Measurements from ENCODE around the gene TNN.
A peak's percentile ranks its signal among the peaks of the same experiment; 100 is the strongest.

Gene TNN

DNA sequence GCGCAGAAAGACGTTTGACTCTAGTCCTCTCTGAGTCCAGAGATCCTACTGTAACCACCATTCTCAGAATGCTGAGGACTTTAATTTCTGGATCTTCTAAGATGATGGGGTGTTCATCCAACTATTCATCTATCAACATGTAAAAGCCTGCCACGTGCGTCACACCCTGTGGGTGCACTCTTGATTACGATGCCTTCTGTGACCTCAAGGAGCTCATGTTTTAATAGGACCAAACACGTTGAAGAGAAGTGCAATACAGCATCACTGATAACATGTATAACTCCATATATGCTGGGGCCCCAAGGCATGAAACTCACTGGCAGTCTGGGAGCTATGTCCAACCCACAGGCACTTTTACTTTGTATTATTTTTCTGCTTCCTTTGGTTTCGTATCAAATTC is 105.9 kb downstream of the TNN start:
- no peak for DNase-seq (ENCODE audit: low read depth in 2 of 2)

DNA sequence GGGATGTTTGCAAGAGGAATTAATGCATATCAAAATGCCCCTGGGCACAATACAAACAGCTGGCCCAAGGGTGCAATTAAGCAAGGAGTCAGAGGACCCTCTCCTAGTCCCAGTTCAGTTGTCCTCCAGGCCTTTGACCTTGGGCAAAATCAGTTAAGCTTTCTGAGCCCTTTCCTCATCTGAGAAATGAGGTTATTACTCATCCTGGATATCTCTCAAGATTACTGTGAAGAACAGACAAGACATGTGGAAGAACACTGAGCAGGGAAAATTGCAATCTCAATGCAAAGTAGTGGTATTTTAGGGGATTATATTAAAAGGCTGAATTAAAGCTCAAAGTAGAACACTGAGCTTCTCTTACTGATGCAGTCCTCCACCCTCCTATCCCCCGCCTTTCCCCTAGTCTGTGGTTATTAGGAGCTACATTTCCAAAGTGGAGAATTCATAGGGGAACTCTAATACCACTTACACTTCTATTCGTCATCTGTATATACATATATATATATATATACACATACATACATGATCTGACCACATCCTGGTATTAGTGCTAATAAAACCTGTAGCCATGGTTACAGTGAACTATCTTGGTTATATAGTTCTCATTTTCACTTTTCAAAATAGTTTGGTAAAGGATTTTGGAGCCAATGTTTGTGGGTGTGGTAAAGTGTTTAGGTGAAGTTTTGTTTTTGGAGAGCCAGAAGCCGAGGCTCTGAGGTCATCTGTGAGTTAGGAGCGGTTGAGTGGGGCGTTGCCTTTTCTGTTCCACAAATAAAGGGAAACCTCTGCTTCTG is 106.9 kb downstream of the TNN start:
- no peak for DNase-seq (ENCODE audit: low read depth in 2 of 2)

DNA sequence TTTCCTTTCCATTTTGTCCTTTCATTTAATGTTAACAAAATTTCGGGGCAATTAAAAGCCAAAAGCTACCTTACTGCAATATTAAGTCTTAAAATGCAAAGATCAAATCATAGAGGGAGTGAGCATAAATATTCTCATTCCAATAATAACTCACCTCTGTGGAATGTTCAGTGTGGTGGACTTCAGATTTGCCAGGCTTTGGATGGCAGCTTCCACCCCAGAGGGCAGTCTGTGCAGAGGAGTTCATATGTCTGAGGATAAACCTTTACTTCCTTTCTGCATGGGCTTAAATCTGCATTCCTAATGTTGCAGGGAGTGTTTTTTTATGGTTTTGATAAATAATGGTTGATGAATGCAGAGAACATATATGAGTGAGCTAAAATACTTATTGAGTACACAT is 108.6 kb downstream of the TNN start:
- DNase-seq (ENCODE audit: low read depth in 2 of 2): no peak

- no peak for DNase-seq (ENCODE audit: low read depth in 2 of 2)
These were observed 110.4 kb downstream of the TNN start for GRCh38 chr1:175178056-175178455.

DNA sequence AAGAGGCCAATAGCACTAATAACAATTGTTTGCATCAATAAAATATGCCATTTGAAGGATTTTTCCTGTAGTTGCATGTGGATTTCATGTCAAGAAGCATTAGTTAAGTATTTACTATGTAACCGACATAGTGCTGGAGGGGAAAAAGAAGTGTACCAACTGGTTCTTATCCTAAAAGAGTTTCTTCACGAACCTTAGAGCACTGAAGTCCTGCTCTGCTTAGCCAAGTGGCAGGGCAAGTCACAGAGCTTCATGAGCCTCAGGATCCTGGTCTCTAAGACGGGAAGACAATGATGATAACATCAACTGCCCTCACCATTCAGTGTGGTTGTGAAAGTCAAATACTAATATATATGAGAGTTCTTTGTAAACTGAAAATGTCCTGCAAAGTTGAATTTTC is 110.8 kb downstream of the TNN start:
- no peak for DNase-seq (ENCODE audit: low read depth in 2 of 2)

DNA sequence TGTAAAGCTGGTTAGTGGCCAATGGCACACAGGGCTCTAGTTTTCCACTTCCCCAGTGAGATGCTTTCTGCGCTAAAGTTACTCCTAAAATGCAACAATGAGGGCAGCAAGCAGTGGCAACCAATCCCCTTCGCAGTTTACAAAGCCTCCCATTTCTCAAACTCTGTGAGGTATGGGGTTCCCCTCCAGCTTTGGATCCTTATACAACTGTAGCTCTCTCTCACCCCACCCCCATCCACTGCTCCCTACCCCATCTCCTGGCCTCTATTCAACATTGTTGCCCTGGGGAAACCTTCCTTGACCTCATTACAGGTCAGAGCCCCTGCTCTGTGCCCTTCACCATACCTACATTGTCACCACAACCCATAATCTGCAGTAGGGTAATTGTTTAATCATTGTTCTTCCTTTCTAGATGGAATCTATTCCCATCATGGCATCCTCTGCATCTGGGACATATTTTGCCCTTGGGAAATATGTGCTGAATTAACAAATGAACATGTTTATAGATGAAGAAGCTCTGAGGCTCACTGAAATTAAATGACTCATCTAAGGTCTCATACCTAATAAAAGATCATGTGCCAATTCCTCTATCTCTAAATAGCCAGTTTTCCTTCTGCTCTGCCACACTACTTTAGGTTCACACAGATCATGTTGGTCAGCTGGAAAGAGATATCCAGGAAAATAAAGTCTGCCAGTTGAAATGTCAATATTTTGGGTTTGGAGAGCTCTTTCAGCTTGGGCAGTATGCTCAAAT is 112.4 kb downstream of the TNN start:
- DNase-seq (ENCODE audit: low read depth in 2 of 2): no peak

- no peak for DNase-seq (ENCODE audit: low read depth in 2 of 2)
These were observed 114.6 kb downstream of the TNN start for GRCh38 chr1:175182201-175182746.

DNA sequence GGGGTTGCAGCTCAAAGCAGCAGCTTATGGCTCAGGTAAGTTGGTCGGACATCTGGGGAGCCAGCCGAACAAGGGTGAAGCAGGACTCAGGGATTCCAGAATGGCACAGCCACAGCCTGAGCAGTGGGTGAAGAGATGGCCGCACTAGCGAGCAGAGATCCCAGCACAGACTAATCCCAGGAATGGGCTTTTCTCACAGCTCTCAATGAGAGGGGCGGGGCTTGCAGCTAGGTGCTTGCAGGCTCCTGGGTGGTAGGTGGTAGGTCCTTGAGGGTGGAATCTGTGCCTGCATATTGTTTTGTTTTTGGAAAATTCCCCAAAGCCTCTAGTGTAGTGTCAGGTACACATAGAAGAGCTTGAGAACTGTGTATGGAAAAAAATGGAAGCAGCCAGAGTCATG is 116.0 kb downstream of the TNN start:
- no peak for DNase-seq (ENCODE audit: low read depth in 2 of 2)

GRCh38 chr1:175185903-175186302 is 118.3 kb downstream of the TNN start:
- no peak for DNase-seq (ENCODE audit: low read depth in 2 of 2)

- no peak for DNase-seq (ENCODE audit: low read depth in 2 of 2)
These were observed 119.0 kb downstream of the TNN start for GRCh38 chr1:175186433-175187160.

DNA sequence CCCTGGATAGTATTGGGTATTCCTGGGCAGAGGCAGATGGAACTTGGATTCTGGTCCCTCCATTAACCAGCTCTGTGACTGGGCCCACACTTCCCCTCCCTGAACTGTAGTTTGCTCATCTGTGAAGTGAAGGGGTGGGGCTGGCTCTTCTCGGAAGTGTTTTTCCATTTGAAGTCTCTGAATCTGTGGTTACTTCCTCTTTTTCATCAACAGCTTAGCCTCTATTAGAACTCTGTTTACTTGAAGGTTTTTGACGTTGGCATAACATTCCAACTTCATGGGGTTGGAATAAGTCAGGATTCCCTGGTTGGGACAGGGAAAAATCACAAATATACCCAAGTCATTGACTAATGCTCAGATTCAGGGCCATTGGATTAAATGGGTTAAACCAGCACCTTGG is 121.3 kb downstream of the TNN start:
- peak; percentile 14 to 36 for DNase-seq (ENCODE audit: low read depth in 2 of 2)

DNA sequence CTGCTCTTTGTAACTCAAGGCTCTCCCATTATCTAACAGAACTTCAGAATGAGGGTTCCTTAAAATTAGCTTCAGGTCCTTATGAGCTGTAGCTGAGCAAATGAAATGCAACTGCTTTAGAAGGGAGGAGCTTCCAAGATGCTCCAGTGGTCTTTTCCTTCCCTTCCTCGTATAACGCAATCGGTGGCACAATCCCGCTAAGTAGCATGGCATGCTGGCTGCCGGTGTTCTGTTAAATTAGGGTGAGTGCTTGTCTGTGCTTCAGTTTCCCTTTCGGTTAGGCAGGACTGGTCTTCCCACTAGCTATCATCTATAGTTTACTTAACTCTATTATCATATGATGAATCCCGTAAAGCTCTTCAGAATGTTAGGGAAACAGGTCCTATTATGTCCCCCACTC is 124.0 kb downstream of the TNN start:
- DNase-seq (ENCODE audit: low read depth in 2 of 2): no peak

- no peak for DNase-seq (ENCODE audit: low read depth in 2 of 2)
These were observed 124.5 kb downstream of the TNN start for GRCh38 chr1:175192111-175192629.

- DNase-seq (ENCODE audit: low read depth in 2 of 2): peak; percentile 25 to 32
These were observed 125.2 kb downstream of the TNN start, which contains the start of gene KIAA0040 for GRCh38 chr1:175192630-175193526. TSS of gene KIAA0040 (minus strand) at chr1:175192776. CDS start at chr1:175161013, 31,763 bp downstream.

- DNase-seq (ENCODE audit: low read depth in 2 of 2): no peak
These were observed 125.9 kb downstream of the TNN start for GRCh38 chr1:175193527-175193910.

DNA sequence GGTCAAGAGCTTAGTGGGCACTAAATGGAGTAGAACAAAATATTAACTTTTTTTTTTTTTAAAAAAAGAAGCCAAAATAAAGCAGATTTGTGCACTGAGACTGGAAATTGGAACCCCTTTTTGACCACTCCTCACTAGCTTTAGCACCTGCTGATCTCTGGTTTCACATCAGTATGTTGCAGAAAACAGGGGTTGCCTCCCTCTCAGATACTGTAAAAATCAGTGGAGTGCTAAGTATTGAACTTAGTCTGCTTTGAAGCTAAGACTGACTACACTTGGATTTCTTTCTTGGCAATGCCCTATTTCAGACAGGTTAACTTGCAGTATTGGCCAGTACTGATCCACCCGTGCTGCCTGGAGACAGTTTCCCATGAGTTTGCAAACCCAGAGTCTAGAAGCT is 127.6 kb downstream of the TNN start:
- no peak for DNase-seq (ENCODE audit: low read depth in 2 of 2)

DNA sequence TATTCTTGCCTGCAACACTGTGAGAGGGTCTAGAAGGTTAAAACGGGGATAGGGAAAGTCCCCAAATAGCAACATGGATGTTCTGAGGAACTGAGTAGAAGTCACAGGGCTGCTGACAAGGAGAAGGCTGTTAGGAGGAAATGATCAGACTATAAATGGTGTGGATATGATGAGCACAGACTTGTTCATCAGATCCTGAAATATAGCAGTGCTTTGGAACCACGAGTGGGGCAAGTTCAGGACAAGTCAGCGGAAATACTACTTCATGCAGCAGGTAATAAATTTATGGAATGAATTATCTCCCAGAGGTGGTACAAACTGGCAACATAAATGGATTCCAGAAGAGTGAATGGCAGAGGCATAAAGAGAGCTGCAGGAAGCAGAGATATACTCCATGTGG is 128.2 kb downstream of the TNN start:
- no peak for DNase-seq (ENCODE audit: low read depth in 2 of 2)

GRCh38 chr1:175197531-175197930 is 129.9 kb downstream of the TNN start:
- DNase-seq (ENCODE audit: low read depth in 2 of 2): no peak

Measured in stimulated activated CD8-positive, alpha-beta memory T cell treated with anti-CD3 and anti-CD28 coated beads, Interleukin-7, amount 100 ng/mL, for 1 hour (primary cell).